ENCODE data around the gene FOXP3.

Gene FOXP3

DNA sequence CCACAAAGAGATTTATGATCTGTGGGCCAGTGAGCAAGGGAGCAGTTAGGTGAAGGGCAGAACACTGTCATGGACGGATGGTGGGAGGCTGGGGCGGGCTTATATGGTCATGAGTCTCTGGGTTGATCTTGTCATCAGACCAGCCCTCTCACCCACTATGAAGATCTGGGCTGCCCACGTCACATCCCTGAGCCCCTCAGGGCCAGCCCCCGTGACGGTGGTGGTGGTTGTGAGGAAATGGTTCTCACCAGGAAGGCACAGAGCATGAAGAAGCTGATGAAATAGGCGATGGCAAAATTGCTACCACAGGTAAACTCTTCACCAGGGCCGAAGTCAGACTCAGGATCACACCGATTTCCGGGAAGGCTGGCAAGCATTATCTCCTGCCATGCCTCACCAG lies 53.4 kb downstream of the FOXP3 start:
- DNase-seq = no peak

DNA sequence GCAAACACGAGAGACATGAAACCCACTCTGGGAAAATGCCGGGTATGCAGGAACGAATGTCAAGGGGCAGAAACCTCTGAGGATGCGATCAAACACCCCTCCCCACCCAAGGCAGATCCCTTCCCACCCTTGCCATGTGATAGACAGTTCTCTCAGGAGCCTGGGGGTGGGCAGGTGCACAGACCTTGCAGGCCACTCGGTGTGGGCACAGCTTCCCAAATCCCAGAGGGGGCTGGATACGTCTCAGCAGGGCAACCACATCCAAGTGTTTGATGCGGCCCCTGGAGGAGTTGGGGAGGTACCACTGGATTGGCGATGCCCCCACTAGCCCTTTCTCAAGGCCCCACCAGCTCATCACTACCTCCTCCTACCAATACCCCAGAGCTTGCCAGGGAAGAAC lies 54.1 kb downstream of the FOXP3 start:
- no peak for DNase-seq

DNA sequence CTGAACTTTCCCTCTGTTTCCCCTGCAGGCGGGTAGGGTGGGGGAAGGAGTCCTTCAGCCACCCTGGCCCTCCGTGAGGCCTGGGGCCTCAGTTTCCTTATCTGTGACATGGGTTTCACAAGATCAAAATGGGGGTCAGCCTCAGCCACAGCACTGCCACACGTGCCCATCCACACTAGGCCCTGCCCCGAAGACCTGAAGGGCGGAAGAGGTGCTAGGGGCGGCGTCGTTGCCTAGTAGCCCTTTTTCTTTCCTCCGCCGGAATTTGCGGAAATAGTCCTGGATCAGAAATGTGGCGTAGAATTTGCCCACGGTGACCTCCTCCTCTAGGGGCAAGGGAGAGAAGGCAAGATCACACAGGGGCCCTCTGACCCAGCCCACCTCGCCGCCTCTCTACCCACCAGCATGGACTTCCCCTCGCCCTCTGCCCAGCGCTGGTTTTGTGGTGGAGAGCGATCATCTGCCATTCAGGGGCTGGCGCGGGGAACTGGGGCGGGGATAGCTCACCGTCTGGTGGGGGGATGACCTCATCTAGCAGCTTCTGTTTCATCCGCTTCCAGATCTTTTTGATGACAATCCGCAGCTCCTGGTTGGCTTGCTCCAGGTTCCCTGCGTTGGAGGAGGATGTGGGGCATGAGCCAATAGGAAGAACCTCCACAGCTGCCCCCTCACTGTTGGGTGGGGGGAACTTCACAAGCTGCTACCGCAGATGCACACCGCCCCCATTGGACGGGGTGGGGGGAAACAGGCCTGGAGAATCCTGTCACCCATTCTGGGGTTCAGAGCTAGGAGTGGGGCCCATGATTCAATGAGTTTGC lies 54.9 kb downstream of the FOXP3 start:
- no peak for DNase-seq

DNA sequence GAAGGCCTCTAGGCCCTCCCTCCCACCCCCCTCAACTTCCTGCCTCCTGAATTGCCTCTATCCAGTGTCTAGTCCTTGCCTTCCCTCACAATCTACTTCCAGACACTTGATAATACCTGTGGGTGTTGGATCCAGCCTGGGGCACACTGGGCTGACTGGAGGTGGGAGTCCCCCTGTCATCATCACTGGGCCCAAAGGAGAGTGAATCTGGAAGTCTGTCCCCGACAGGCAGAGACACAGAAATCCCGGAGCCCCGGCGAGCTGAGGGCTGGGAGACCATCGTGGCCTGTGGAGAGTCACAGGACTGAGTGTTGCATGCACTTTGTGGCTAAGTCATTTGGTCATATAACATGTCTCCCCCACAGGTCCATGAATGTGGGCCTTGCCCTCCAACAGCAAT lies 56.1 kb downstream of the FOXP3 start:
- no peak for DNase-seq

DNA sequence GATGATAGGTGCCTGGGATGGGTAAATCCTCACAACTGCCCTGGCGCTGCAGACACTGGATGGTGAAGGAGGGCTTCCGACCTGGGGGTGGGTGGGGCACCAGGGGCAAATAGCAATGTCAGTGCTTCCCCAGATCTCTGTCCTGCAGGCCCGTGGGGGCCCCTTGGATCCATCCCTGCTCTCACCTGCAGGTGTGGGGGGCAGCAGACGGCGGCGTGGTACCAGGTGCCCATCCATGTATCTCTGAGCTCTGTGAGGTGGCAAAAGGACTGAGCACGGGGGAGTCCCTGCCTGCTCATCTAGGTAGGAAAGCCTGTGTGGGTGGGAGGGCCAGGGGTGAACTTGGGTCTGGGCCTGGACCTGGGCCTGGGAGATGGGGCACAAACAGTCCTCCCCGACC lies 58.0 kb downstream of the FOXP3 start:
- DNase-seq = no peak

DNA sequence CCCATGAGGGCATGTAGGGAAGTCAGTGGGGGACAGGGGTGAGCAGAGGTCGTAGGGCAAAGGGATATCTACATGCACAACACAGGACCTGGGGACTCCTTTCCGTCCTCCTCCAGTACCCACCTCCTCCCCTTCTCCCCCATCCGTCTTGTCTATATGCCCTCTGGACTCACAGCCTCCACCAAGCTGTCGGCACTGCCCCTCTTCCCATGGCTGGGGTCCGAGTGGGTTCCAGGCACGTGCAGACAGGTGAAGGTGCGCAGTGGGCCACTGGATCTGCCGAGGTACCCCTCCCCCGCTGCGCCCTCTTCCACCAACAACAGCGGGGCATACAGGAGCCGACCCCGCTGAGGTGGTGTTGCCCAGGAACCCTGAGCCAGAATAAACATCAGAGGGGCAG lies 59.1 kb downstream of the FOXP3 start:
- DNase-seq = no peak

DNA sequence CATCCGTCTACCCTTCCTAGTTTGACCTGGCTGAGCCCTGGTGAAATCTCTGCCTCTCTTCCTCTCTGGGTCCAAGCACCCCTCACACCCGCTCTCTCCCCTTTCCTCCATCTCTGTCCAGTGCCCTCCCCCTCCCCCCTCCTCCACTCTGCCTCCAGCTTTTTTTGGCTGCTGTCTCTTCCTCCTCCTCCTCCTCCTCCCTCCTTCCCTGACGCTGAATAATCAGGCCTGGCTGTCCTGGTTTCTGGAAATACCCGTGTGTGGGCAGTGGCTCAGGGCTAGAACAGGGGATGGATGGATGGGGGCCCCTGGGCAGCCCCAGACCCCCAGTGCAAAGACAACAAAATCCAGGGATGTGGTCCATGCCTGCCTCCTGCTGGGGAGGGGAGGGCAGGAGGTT lies 59.8 kb downstream of the FOXP3 start:
- DNase-seq = no peak

DNA sequence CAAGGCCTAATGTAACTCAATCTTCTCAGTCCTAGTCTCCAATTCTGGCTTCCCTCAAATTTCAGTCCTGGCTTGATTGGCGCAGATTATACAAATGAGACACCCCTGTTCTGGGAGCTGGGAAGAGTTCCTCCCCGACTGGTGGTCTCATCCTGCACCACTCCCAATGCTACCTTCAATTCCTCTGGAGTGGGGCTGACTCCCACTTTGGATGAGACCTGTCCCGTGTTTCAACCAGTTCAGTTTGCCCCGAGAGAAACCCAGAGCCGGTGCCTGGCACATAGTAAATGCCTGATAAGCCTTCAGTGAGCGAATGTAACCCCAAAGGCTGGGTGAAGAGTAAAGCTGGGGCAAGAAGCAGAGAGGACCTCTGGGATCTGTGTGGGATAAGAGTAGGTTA lies 60.5 kb downstream of the FOXP3 start:
- no peak for DNase-seq

DNA sequence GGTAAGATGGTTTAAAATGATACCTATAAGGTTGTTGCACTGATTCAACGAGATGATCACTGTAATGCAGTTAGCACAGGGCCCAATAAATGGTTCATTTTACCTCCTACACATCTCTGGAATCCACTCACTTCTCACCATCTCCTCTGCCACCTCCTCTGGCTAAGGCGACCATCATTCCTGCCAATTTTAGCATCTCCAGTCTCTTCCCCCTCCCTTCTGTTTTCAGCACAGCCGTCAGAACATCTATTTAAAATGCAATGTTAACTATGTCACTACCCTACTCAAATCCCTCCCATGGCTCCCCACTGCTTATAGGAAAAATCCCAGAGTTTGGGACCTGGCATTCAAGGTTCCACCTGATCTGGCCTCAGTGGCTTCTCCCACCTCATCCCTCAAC lies 61.0 kb downstream of the FOXP3 start:
- DNase-seq = no peak

DNA sequence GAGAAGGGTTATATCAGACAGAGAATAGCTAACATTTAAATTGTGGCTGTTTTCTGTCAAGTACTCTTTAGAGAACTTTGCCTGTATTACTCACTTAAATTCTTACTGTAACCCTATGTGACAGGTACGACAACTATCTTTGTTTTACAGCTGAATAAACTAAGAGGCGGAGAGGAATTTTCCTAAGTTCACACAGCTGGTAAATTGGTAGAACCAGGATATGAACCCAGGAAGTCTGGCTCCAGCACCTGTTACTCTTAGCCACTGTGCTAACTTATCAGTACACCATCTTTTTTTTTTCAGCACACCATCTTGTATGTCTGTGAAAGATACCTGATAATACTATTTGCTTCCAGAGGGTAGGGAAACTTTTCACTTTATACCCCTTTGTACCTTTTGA lies 62.5 kb downstream of the FOXP3 start:
- no peak for DNase-seq
